Transverse colon (tissue), 4 donors: ENCODE data around the gene ADH1A. TPM values are rescaled to one million over a fixed set of nuclear protein-coding genes. Genes with fewer than 3 reads are reported as not detected.

Experiments used
- DNase-seq: peaks from one replicate; pipeline ENCODE4 v3.0.0-alpha.2; 2019
- H3K27ac ChIP-seq, 4 donors: fragments of 200-600 bp; sonication (generic); 2 replicates each; pipeline ENCODE4 v1.5.1; 2016 to 2018; ENCODE audit warnings: inconsistent platforms in 4 of 4
- H3K27me3 ChIP-seq: fragments of 200-600 bp; sonication (generic); 2 replicates; pipeline ENCODE4 v1.5.1; 2017; ENCODE audit warnings: inconsistent platforms
- H3K36me3 ChIP-seq, 4 donors: fragments of 200-600 bp; sonication (generic); 2 replicates each; pipeline ENCODE4 v1.5.1; 2017 to 2019; ENCODE audit warnings: inconsistent platforms in 4 of 4
- H3K4me1 ChIP-seq, 4 donors: fragments of 200-600 bp; sonication (generic); 2 replicates each; pipeline ENCODE4 v1.5.1; 2017 to 2020; ENCODE audit warnings: inconsistent platforms in 4 of 4
- H3K4me3 ChIP-seq, 4 donors: fragments of 200-600 bp; sonication (generic); 1 replicate in 1 of 4; 2 replicates in 3 of 4; pipeline versions ENCODE4 v1.5.1 to v1.6.1; 2017 to 2019; ENCODE audit warnings: inconsistent platforms in 4 of 4
- H3K9me3 ChIP-seq, 2 donors: fragments of 200-600 bp; sonication (generic); 2 replicates each; pipeline ENCODE4 v1.5.1; 2017 to 2019; ENCODE audit warnings: inconsistent platforms in 2 of 2
- CTCF ChIP-seq, 5 experiments: fragments of 200-600 bp in 3 of 5; fragments of 450-650 bp in 2 of 5; sonication (generic) in 3 of 5; IDR thresholded peaks; 1 replicate in 2 of 5; 2 replicates in 3 of 5; pipeline ENCODE4 v1.5.1; 2016 to 2017; ENCODE audit warnings: antibody characterized with exemption in 5 of 5, inconsistent platforms in 3 of 5, mild to moderate bottlenecking in 2 of 5, moderate library complexity in 1 of 5
- EP300 ChIP-seq: sonication (generic); formaldehyde crosslinking; IDR thresholded peaks from one replicate; pipeline ENCODE4 v1.6.1; 2017; ENCODE audit warnings: antibody characterized with exemption, low read depth
- POLR2A ChIP-seq: fragments of 450-650 bp; IDR thresholded peaks from one replicate; pipeline ENCODE4 v1.6.1; 2016; ENCODE audit warnings: antibody characterized with exemption, mild to moderate bottlenecking, moderate library complexity
- POLR2AphosphoS5 ChIP-seq, 3 donors: sonication (generic); formaldehyde crosslinking; IDR thresholded peaks; one replicate each; pipeline ENCODE4 v1.6.1; 2016; ENCODE audit warnings: antibody characterized with exemption in 3 of 3
- WGBS, 2 donors: methylation state at CpG; one replicate each; pipeline ENCODE4 v1.1.5; 2018; ENCODE audit warnings: low coverage in 1 of 2; 5-methylcytosine and 5-hydroxymethylcytosine counted together
- in situ Hi-C, 4 donors: fragments of 200-750 bp; cut with MboI; loops; one replicate each; pipeline versions ENCODE4 v1.15.0 to v1.15.1; 2017; ENCODE audit warnings: low sequenced_read_pairs in 3 of 4, low pct_ligation_motif_present in 1 of 4, low pct_unique_long_range_greater_than_20kb in 1 of 4
- intact Hi-C: fragments of 100-400 bp; cut with DNase I; formaldehyde crosslinking; loops from one replicate; pipeline ENCODE4 v1.15.1; 2023; ENCODE audit warnings: low total_unique reads
- total RNA-seq, 4 donors: library from RNA; depleted of rRNA; stranded (reverse); fragments of >200 nt; gene quantifications; one replicate each; pipeline ENCODE4 v1.1.0, GENCODE V29; 2016

Gene ADH1A
- total RNA-seq, 4 donors from 2014 or later = not detected

DNA sequence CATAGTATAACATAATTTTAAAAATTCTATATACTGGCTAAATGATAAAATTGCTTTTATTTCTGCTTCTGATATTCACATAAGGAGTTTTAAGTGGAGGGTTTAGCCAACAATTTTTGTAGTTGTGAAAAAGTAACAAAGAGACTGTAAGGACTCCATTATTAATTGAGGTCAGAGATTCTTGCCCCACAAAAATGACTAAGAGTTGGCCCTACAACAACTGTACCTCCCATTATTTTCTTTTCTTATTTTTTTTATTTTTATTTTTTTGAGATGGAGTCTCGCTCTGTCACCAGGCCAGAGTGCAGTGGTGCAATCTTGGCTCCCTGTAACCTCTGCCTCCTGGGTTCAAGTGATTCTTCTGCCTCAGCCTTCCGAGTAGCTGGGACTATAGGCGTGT is 39.9 kb upstream of the ADH1A start:
- no peak for DNase-seq
- peaks cover 0 to 4% of the 10 kb centered on the region in 2 donors for H3K9me3 ChIP-seq
- 86 to 100% methylated on average over 1 to 3 of the region's 3 CpGs for WGBS, 2 donors
- peak overlapping the region in 1 of 4 donors; percentile 12 for H3K27ac ChIP-seq
- H3K27me3 ChIP-seq = no peaks in the 10 kb centered on the region
- no peaks in the 10 kb centered on the region for H3K4me1 ChIP-seq
- in situ Hi-C loops = no loop called here
- H3K36me3 ChIP-seq = no peaks in the 10 kb centered on the region
- H3K4me3 ChIP-seq = no peak overlapping the region
- TF ChIP-seq POLR2A (no peak), EP300 (no peak), CTCF (IDR thresholded peaks at IDR 0.05) (no peak), POLR2AphosphoS5 (IDR thresholded peaks at IDR 0.05) (no peak)
- intact Hi-C loops = no loop called here

DNA sequence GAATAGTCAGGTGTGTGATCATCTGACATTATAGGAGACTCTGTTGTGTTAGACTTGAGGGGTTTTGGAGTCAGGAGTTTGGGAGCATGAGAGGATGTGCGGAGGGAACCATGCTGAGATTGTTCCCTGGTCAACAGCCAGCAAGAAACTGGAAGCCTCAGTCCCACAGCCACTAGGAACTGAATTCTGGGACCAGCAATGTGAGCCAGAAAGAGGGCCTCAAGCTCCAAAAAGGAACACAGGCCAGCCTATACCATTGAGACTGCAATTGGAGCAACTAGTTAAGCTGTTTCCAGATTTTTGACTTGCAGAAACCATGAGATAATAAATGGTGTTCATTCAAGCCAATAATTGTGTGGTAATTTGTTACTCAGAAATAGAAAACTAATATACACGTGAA is 39.1 kb upstream of the ADH1A start:
- Histone ChIP-seq H3K9me3 (peaks cover 0 to 4% of the 10 kb centered on the region in 2 donors), H3K27me3 (no peaks in the 10 kb centered on the region), H3K36me3 (no peaks in the 10 kb centered on the region), H3K27ac (peak overlapping the region in 1 of 4 donors; percentile 11), H3K4me1 (peaks cover 0 to 3% (median 0%) of the 10 kb centered on the region in 4 donors), H3K4me3 (no peak overlapping the region)
- in situ Hi-C loops (no loop called here), intact Hi-C loops (loop anchor here (10.0 kb wide), 2 partner anchors 75 to 235 kb away; partner anchors contain the start of gene TRMT10A)
- 63 to 88% methylated on average over 2 of the region's 2 CpGs for WGBS, 2 donors
- DNase-seq = no peak
- TF ChIP-seq POLR2AphosphoS5 (IDR thresholded peaks at IDR 0.05) (no peak), EP300 (no peak)

DNA sequence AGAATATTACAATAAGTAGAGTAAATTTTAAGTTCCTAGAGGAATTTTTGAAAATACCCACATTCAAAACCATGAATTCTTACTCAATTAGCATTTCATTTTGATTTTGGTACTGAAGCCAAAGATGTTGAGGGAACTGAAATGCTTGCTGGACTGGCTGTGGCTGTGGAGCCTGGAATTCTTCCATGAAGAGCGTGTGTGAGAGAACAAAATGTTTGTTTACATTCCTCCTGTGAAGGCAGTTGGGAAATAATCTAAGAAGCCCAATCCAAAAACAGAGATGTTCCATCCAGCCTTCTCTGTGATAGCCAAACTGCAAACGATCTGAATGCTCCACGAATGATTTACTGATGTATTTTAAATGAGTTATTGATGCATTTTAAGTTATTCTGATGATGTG is 34.2 kb upstream of the ADH1A start:
- H3K27ac ChIP-seq = peak overlapping the region; percentile 64 to 82 (median 74)
- TF ChIP-seq POLR2A (no peak), CTCF (IDR thresholded peaks at IDR 0.05) (no peak), POLR2AphosphoS5 (IDR thresholded peaks at IDR 0.05) (peak; percentile 83 to 88 (median 86)), EP300 (peak; percentile 56)
- no peaks in the 10 kb centered on the region for H3K36me3 ChIP-seq
- DNase-seq = peak; percentile 51
- no peak overlapping the region for H3K4me3 ChIP-seq
- in situ Hi-C loops (no loop called here), intact Hi-C loops (loop anchor here (10.0 kb wide), 2 partner anchors 80 to 240 kb away; partner anchors contain the start of gene TRMT10A)
- H3K9me3 ChIP-seq = peaks cover 0 to 4% of the 10 kb centered on the region in 2 donors
- H3K27me3 ChIP-seq = no peaks in the 10 kb centered on the region
- H3K4me1 ChIP-seq = peaks cover 3 to 8% (median 4%) of the 10 kb centered on the region in 4 donors
- 39 to 45% methylated on average over 3 of the region's 3 CpGs for WGBS, 2 donors

DNA sequence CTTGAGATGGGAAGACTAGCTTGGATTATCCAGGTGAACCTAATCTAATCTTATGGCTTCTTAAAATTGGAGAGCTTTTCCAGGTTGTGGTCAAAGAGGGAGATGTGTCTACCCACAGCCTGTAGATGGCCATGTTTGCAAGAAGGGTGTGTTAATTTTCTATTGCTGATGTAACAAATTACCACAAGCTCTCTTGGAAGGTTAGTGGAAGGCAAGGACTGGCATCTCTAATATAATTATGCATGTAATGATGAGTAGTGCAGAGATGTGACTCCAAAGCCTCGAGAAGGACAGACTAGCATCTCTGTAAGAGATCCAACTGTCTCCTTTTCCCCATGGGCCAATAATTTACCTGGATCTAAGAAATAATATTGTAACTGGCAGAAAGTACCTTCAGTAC is 33.6 kb upstream of the ADH1A start:
- no peak for DNase-seq
- Histone ChIP-seq H3K27me3 (no peaks in the 10 kb centered on the region), H3K27ac (peak overlapping the region; percentile 64 to 82 (median 74)), H3K4me3 (no peak overlapping the region), H3K9me3 (peaks cover 0 to 4% of the 10 kb centered on the region in 2 donors), H3K4me1 (peaks cover 3 to 8% (median 4%) of the 10 kb centered on the region in 4 donors), H3K36me3 (no peaks in the 10 kb centered on the region)
- in situ Hi-C loops = no loop called here
- intact Hi-C loops = loop anchor here (10.0 kb wide), 2 partner anchors 80 to 240 kb away; partner anchors contain the start of gene TRMT10A
- WGBS, 2 donors = 58% methylated on average over 1 of the region's 1 CpG; no CpG with 5 or more reads in 1 of the 2 donors
- TF ChIP-seq POLR2A (no peak), EP300 (no peak), POLR2AphosphoS5 (IDR thresholded peaks at IDR 0.05) (no peak), CTCF (IDR thresholded peaks at IDR 0.05) (no peak)
